MCF 10A (cell line): ENCODE results near the gene FUCA1. TPM values are rescaled to one million over a fixed set of nuclear protein-coding genes. Genes with fewer than 3 reads are reported as not detected.

Experiments used
- BruUV-seq: library from RNA; stranded (reverse); fragments of 400-500 nt; replicated peaks from 2 replicates; lab custom pipeline; 2021; lab: Mats Ljungman, UMichigan
- CTCF ChIA-PET: fragments of 300-600 bp; sonication (Branson Sonifier 250); formaldehyde crosslinking; extraction: SDS; loops from one replicate; lab custom pipeline; 2021; ENCODE audit warnings: antibody characterized with exemption, inconsistent platforms; lab: Yijun Ruan, JAX
- POLR2A ChIA-PET: fragments of 300-600, 350-650 bp; sonication (Branson Sonifier 250); formaldehyde crosslinking; extraction: SDS; loops from one replicate; lab custom pipeline; 2020; ENCODE audit warnings: antibody characterized with exemption, inconsistent platforms; lab: Yijun Ruan, JAX
- DNase-seq: peaks from one replicate; pipeline ENCODE4 v3.0.0-alpha.2; 2018; ENCODE audit not compliant: unreplicated experiment
- H3K27ac Mint-ChIP-seq: one replicate; pipeline ENCODE4 v1.8.0; 2022; ENCODE audit warnings: mild to moderate bottlenecking, low read depth, mixed read lengths; ENCODE audit not compliant: unreplicated experiment
- H3K27me3 Mint-ChIP-seq: one replicate; pipeline ENCODE4 v1.8.0; 2022; ENCODE audit warnings: mixed read lengths; ENCODE audit not compliant: insufficient read depth, unreplicated experiment
- H3K36me3 Mint-ChIP-seq: one replicate; pipeline ENCODE4 v1.8.0; 2022; ENCODE audit warnings: mild to moderate bottlenecking, moderate library complexity, mixed read lengths; ENCODE audit not compliant: insufficient read depth, unreplicated experiment
- H3K4me1 Mint-ChIP-seq: one replicate; pipeline ENCODE4 v1.8.0; 2022; ENCODE audit warnings: mixed read lengths; ENCODE audit not compliant: insufficient read depth, unreplicated experiment
- H3K4me3 Mint-ChIP-seq: one replicate; pipeline ENCODE4 v1.8.0; 2022; ENCODE audit warnings: mild to moderate bottlenecking, moderate library complexity, mixed read lengths; ENCODE audit not compliant: unreplicated experiment
- H3K9me3 Mint-ChIP-seq: one replicate; pipeline ENCODE4 v1.8.0; 2022; ENCODE audit warnings: mixed read lengths; ENCODE audit not compliant: unreplicated experiment
- intact Hi-C: fragments of 100-400 bp; cut with micrococcal nuclease; formaldehyde crosslinking; loops from 2 replicates; pipeline ENCODE4 v1.14.1; 2022
- total RNA-seq: library from RNA; stranded (reverse); gene quantifications from 2 replicates; pipeline ENCODE4 v1.2.3, GENCODE V29; 2022
- TF ChIP-seq, protein P1 (sequence below): fragments of 200-600 bp; IDR thresholded peaks from one replicate; pipeline ENCODE4 v1.8.0; 2022; ENCODE audit warnings: antibody characterized with exemption, mild to moderate bottlenecking; ENCODE audit not compliant: unreplicated experiment

Gene FUCA1
- total RNA-seq, 1 experiment from 2014 or later: 7.9 TPM

DNA sequence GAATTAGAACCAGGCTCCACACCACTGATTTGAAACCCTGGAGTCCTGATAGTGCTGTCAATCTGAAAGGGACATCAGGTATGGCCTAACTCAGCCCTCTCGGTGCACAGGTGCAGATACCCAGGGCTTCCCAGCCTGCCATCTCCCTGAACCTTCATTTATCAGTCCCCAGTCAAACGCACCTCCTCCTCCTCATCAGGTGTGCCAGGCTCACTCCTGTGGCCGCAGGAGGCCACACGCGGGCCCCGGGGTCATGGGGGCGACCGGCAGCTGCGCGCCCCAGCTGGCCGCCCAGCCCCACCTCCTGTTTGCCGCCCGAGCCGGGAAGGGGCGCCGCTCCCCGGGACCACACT is 572 bp downstream of the FUCA1 start:
- POLR2A ChIA-PET: interaction anchor here (1.2 kb wide), 1 partner anchor 11 kb away, joined by 3 read pairs; no protein-coding TSS in a partner anchor
- Mint-ChIP-seq H3K27ac (peak overlapping the region; percentile 14), H3K9me3 (no peaks in the 10 kb centered on the region), H3K27me3 (peaks cover 16% of the 10 kb centered on the region), H3K4me1 (peaks cover 30% of the 10 kb centered on the region), H3K36me3 (peaks cover 13% of the 10 kb centered on the region), H3K4me3 (peak overlapping the region; percentile 70)
- TF ChIP-seq, protein P1, sequence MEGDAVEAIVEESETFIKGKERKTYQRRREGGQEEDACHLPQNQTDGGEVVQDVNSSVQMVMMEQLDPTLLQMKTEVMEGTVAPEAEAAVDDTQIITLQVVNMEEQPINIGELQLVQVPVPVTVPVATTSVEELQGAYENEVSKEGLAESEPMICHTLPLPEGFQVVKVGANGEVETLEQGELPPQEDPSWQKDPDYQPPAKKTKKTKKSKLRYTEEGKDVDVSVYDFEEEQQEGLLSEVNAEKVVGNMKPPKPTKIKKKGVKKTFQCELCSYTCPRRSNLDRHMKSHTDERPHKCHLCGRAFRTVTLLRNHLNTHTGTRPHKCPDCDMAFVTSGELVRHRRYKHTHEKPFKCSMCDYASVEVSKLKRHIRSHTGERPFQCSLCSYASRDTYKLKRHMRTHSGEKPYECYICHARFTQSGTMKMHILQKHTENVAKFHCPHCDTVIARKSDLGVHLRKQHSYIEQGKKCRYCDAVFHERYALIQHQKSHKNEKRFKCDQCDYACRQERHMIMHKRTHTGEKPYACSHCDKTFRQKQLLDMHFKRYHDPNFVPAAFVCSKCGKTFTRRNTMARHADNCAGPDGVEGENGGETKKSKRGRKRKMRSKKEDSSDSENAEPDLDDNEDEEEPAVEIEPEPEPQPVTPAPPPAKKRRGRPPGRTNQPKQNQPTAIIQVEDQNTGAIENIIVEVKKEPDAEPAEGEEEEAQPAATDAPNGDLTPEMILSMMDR: no peak
- BruUV-seq: no TSS peak
- DNase-seq: peak; percentile 1
- CTCF ChIA-PET: interaction anchor here (3.4 kb wide), 1 partner anchor 57 kb away, joined by 16 read pairs; no protein-coding TSS in a partner anchor
- intact Hi-C loops: no loop called here

DNA sequence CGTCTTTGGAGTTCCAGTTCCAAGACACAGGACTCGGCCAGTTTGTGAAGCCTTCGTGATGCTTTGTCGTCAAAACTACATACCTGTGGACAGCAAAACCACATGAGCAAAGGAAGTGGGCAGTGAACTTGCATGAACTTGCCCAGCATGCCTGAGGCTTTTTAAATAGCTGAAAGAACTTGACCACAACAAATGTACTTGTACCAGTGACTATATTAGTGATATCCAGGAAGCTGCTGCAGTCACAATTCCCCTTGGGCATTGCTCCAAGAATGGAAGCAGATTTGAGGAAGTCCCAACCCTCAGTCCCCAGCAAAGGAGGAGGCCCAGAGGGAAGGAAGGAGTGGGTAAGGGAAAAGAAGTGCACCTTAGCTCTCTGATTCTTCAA is 2.6 kb downstream of the FUCA1 start:
- CTCF ChIA-PET: interaction anchor here (0.6 to 1.7 kb wide), 2 partner anchors 51 to 1340 kb away, joined by 4 read pairs; no protein-coding TSS in a partner anchor
- Mint-ChIP-seq H3K27me3 (peaks cover 16% of the 10 kb centered on the region), H3K4me1 (peaks cover 30% of the 10 kb centered on the region), H3K4me3 (peak overlapping the region; percentile 39), H3K9me3 (no peaks in the 10 kb centered on the region), H3K36me3 (peaks cover 28% of the 10 kb centered on the region), H3K27ac (peak overlapping the region; percentile 47)
- no TSS peak for BruUV-seq
- TF ChIP-seq, protein P1: no peak
- POLR2A ChIA-PET: interaction anchor here (0.7 to 2.5 kb wide), 17 partner anchors 8 to 290 kb away, joined by 3 to 22 read pairs (median 3); partner anchors contain the start of genes CNR2, GALE, HMGCL and LYPLA2
- intact Hi-C loops: no loop called here
- DNase-seq: peak; percentile 91

DNA sequence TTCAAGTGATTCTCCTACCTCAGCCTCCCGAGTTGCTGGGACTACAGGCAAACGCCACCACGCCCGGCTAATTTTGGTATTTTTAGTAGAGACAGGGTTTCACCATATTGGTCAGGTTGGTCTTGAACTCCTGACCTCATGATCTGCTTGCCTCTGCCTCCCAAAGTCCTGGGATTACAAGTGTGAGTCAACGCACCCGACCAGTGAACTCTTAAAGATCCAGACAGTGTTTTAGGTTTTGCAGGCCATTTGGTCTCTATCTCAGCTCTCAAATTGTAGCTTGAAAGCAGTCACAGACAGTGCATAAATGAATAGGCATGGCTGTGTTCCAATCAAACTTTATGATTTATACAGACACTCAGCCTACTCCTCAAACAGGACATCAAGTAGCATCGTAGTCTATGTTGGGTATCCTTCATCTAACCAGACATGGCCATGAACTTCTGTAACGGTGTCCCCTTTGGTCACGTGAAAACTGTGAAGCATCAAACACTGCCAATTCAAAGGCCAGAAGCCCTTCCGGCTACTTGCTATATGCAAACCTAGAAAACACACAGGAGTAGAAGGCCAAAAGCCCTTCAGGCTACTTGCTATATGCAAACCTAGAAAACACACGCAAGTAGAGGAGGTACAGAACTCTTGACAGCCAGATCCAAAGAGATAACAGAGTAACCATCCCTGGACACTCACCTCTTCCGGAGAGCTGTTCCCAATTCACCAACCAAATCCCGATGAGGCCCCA is 3.1 kb downstream of the FUCA1 start:
- DNase-seq: no peak
- Mint-ChIP-seq H3K27me3 (peaks cover 16% of the 10 kb centered on the region), H3K4me3 (peak overlapping the region; percentile 39), H3K9me3 (no peaks in the 10 kb centered on the region), H3K36me3 (peaks cover 33% of the 10 kb centered on the region), H3K27ac (peak overlapping the region; percentile 47), H3K4me1 (peaks cover 30% of the 10 kb centered on the region)
- TF ChIP-seq, protein P1: no peak
- ChIA-PET POLR2A (interaction anchor here (0.5 to 2.5 kb wide), 17 partner anchors 8 to 96 kb away, joined by 3 to 22 read pairs (median 3); partner anchors contain the start of genes CNR2, GALE, HMGCL and LYPLA2), CTCF (interaction anchor here (1.7 kb wide), 1 partner anchor 52 kb away, joined by 4 read pairs; no protein-coding TSS in a partner anchor)
- intact Hi-C loops: no loop called here
- BruUV-seq: TSS peak; percentile 23

DNA sequence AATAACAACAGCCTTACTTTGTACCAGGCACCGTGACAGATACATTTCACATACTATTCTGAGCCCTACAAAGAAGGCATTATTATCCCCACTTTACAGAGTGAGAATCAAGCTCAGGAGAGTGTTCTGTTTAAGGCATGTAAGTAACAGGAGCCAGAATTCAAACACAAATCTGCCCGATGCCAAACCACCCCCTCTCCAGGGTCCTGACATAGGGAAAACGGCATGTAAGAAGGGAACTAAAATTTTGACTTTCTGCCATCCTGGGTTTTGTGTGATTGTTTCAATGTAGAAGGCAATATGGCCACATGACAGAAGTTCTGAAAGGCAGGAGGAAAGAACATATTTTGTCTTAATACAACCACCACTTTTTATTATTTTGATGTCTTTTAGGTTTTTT is 5.5 kb downstream of the FUCA1 start:
- ChIA-PET POLR2A (interaction anchor here (0.7 kb wide), 1 partner anchor 29 kb away, joined by 3 read pairs; no protein-coding TSS in a partner anchor), CTCF (no interaction called here)
- no peak overlapping the region for H3K4me3 Mint-ChIP-seq
- DNase-seq: no peak
- no peak overlapping the region for H3K27ac Mint-ChIP-seq
- peaks cover 48% of the 10 kb centered on the region for H3K36me3 Mint-ChIP-seq
- no peaks in the 10 kb centered on the region for H3K9me3 Mint-ChIP-seq
- H3K4me1 Mint-ChIP-seq: peaks cover 18% of the 10 kb centered on the region
- H3K27me3 Mint-ChIP-seq: no peaks in the 10 kb centered on the region
- BruUV-seq: no TSS peak
- TF ChIP-seq, protein P1: no peak
- intact Hi-C loops: no loop called here
